Activated gamma-delta T cell (primary cell): Measurements from ENCODE around the gene ARL2BP.
"Not testable (repeated sequence)": the region's sequence is repeated elsewhere in the genome, so short reads cannot be mapped to it uniquely, and the experiment has no call there.

Experiments used
- DNase-seq: peaks from one replicate; lab custom pipeline; 2025; lab: John Stamatoyannopoulos, UW
- total RNA-seq, 2 donors: gene quantifications; one replicate each; lab custom pipeline; 2026; lab: John Stamatoyannopoulos, UW

Gene ARL2BP
- 84.5 to 95.6 reads per million in 2 donors for total RNA-seq

GRCh38 chr16:57244767-57245471 is at the start of gene ARL2BP:
Gene ARL2BP, plus strand, starts transcription at chr16:57245259. Its CDS starts 109 bp downstream, at chr16:57245368.
- peak; percentile 95 for DNase-seq

GRCh38 chr16:57196286-57196685 is 48.8 kb upstream of the ARL2BP start:
- no peak for DNase-seq

- no peak for DNase-seq
These were observed 48.3 kb upstream of the ARL2BP start for GRCh38 chr16:57196753-57197152.

- DNase-seq: not testable (repeated sequence)
These were observed 44.7 kb upstream of the ARL2BP start for GRCh38 chr16:57200321-57200720.

DNA sequence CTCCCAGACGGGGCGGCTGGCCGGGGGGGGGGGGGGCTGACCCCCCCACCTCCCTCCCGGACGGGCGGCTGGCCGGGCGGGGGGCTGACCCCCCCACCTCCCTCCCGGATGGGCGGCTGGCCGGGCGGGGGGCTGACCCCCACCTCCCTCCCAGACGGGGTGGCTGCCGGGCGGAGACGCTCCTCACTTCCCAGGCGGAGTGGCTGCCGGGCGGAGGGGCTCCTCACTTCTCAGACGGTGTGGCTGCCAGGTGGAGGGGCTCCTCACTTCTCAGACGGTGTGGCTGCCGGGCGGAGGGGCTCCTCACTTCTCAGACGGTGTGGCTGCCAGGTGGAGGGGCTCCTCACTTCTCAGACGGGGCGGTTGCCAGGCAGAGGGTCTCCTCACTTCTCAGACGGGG is 44.1 kb upstream of the ARL2BP start:
- DNase-seq: not testable (repeated sequence)

- no peak for DNase-seq
These were observed 42.8 kb upstream of the ARL2BP start for GRCh38 chr16:57202095-57202886.

- no peak for DNase-seq
These were observed 41.6 kb upstream of the ARL2BP start for GRCh38 chr16:57203451-57203850.

DNA sequence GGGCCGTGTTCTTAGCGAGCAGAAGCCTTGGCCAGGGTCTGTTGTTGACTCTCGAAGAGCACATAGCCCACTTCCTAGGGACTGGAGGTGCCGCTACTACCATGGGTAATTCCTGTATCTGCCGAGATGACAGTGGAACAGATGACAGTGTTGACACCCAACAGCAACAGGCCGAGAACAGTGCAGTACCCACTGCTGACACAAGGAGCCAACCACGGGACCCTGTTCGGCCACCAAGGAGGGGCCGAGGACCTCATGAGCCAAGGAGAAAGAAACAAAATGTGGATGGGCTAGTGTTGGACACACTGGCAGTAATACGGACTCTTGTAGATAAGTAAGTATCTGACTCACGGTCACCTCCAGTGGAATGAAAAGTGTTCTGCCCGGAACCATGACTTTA is 40.4 kb upstream of the ARL2BP start:
- DNase-seq: no peak

GRCh38 chr16:57208926-57209325 is 36.1 kb upstream of the ARL2BP start:
- DNase-seq: no peak

DNA sequence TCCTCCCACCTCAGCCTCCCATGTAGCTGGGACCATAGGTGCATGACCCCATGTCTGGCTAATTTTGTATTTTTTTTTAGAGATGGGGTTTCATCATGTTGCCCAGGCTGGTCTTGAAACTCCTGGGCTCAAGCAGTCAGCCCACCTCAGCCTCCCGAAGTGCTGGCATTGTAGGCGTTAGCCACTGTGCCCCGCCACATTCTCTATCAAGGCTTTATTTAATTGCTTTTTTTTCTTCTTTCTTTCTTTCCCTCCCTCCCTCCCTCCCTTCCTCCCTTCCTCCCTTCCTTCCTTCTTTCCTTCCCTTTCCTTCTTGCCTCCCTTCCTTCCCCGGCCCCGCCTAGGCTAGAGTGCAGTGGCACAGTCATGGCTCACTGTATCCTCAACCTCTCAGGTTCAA is 35.3 kb upstream of the ARL2BP start:
- no peak for DNase-seq

- no peak for DNase-seq
These were observed 31.6 kb upstream of the ARL2BP start for GRCh38 chr16:57213462-57213861.

GRCh38 chr16:57216968-57217367 is 28.1 kb upstream of the ARL2BP start:
- no peak for DNase-seq

GRCh38 chr16:57223057-57223456 is 22.0 kb upstream of the ARL2BP start:
- no peak for DNase-seq

DNA sequence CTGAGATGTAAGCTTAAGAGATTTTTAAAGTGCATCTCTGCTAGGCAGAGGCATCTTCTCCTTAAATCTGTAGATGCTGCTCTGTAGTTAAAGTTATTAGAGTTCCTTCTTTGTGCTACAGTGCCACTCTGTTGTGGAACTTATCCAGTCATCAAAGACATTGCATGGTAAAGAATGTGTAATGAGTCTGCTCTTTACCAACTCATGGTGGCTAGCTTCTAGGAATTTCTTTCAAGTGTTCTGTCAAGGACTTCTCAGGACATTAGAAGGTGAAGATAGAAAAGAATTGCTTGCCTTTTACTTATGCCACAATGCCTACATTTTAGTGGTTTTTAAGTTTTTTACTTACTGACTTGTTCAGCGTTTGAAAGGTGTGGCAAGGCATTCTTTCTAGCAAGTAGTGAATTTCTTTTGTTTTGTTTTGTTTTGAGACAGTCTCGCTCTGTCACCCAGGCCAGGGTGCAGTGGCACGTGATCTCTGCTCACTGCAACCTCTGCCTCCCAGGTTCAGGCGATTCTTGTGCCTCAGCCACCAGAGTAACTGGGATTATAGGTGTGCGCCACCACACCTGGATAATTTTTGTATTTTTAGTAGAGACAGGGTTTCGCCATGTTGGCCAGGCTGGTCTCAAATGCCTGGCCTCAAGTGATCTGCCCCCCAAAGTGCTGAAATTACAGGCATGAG is 20.3 kb upstream of the ARL2BP start:
- no peak for DNase-seq

DNA sequence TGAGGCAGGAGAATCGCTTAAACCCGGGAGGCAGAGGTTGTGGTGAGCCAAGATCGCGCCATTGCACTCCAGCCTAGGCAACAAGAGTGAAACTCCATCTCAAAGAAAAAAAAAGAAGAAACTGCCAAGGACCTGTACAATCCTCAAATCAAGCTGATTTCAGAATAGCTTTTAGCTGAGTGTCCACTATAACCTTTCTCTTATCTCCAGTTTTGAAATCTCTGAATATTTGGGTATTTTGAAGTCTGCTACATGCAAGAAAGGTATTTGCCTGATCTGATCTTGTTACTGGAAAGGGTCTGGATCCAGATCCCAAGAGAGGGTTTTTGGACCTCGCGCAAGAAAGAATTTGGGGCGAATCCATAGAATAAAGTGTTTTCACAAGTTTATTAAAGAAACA is 19.1 kb upstream of the ARL2BP start:
- DNase-seq: no peak

GRCh38 chr16:57226701-57227621 is 18.1 kb upstream of the ARL2BP start:
- no peak for DNase-seq

GRCh38 chr16:57229079-57229478 is 16.0 kb upstream of the ARL2BP start:
- no peak for DNase-seq

GRCh38 chr16:57231821-57232350 is 13.2 kb upstream of the ARL2BP start:
- DNase-seq: no peak

DNA sequence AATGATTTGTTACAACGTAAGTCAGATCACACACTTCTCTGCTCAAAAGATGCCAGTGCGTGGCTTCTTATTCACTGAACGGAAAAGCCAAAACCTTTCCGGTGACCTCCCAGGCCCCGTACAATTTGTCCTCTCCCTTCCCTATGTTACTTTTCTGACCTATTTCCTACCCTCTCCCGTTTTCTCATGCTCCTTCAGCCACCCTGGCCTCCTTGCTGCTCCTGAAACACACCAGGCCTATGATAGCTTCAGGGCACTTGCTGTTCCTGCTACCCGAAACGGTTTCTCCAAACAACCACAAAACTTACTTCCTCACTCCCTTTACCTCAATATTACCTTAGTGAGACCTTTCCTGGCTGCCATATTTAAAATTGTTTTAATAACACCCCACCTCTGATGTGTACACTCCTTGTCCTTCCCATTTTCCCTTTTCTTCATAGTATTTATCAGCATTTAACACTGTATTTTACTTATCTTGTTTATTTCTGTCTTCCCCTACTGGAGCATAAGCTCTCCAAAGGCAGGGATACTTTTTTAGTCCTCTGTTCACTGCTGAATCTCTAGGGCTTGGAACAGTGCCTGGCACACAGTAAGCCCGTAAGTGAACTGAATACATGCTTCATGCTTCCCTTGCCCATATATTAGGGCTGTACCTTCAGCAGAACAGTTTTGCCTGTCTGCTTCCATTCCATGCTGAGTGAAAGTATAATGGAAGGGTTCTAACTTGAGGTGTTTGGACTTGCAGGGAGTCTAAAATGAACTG is 10.9 kb upstream of the ARL2BP start:
- no peak for DNase-seq

DNA sequence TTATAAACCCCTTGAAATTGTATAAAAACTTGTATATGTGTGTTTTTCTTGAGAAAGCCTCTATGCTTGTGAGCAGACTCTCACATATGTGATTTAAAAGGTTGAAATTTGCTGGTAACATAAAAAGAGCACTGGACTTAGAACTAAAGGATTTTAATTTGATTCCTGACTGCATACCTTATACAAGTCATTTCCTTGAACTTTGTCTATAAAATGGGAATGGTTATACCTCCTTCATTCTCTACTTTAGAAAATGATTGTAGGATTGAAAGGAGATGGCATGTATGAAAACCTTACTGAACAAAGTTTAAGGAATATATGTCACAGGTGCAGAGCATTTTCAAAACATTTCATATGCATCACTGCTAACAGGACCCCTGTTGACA is 10.4 kb upstream of the ARL2BP start:
- no peak for DNase-seq
